SIG-M5 (cell line): Measurements from ENCODE around the gene DDAH1.
"Not testable (repeated sequence)": the region's sequence is repeated elsewhere in the genome, so short reads cannot be mapped to it uniquely, and the experiment has no call there.

Experiments
- DNase-seq: peaks from one replicate; lab custom pipeline; 2025; lab: John Stamatoyannopoulos, UW

The DDAH1 gene

DNA sequence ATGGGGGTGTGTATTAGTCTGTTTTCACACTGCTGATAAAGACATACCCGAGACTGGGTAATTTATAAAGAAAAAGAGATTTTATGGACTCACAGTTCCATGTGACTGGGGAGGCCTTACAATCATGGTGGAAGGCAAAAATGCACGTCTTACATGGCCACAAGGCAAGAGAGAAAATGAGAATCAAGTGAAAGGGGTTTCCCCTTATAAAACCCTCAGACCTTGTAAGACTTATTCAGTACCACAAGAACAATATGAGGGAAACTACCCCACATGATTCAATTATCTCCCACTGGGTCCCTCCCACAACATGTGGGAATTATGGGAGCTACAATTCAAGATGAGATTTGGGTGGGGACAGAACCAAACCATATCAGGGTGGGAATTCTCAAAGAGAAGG is 5.2 kb upstream of the DDAH1 start:
- not testable (repeated sequence) for DNase-seq

DNA sequence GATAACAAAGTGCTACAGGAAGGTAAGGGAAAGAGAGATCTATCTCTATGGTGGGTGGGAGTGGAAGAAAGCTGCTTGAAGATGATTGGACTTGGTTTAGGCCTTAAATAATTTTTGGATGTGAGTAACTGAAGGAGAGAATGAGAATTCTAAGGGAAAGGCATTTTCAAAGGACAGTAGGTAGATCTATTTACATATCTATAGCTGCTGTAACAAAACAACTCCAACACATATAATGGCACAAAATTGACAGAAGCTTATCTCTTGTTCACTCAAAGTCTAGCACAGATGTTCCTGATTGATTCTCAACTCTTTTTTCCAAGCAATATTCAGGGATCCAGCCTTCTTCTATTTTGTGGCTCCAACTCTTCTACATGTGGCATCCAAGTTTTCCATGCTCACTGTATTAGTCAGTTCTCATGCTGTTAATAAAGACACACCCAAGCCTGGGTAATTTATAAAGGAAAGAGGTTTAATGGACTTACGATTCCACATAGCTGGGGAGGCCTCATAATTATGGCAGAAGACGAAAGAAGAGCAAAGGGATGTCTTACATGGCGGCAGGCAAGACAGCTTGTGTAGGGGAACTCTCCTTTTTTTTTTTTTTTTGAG is 3.1 kb upstream of the DDAH1 start:
- no peak for DNase-seq

DNA sequence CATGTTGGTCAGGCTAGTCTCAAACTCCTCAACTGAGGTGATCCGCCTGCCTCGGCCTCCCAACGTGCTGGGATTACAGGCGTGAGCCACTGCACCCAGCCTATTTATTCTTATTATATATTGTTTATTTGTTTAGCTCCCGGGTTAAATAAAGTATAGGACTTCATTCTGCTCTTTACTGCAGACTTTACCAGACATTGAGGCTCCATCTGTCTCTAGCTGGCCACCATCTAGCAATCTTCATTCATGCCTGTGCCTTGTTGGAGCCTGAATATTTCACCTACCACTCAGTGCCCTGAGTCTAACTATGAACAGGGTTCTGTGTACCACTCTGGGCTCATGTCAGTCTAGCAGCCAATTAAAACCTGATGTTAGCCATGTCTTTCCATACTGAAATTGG is 2.1 kb upstream of the DDAH1 start:
- DNase-seq = no peak

DNA sequence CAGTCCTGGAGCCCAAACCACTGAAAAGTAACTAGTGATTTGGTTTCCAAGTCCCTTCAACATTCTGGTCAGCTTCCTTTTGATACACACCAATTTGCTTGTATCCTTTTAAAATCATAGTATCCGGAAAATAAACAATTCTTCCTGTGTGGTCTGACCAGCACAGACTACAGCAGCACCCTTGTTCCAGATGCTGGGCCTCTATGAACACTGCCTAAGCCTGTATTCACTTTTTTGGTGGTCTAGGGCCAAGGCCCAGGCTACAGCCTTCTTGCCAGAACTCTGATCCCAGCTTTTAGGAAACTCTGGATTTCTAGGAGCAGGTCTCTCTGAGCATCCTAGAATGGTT is 801 bp upstream of the DDAH1 start:
- DNase-seq = no peak

DNA sequence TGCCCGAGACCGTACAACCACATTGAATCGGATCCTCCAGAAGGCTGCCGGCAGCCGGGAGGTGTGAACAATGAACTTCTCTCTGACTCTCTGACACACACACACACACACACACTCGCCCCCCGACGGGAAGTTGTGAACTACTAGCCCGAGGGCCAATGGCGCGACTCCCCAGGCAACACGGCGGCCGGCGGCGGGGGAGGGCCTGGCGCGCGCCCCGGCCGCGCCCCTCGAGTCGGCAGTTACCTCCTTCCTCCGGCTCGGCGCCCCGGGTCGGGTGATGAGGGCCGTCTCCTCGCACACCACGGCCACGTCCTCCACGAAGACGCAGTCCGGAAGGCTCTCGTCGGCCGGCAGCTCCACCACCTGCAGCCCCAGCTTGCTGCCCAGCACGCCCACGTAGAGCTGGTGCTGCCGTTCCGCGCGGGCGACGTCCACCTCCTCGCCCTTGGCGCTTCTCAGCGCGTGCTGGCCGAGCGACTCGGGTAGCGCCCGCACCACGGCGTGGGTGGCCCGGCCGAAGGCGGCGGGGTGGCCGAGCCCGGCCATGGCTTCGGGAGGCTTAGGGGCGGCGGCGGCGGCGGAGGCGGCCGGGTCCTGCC is 361 bp downstream of the DDAH1 start:
- DNase-seq = no peak

DNA sequence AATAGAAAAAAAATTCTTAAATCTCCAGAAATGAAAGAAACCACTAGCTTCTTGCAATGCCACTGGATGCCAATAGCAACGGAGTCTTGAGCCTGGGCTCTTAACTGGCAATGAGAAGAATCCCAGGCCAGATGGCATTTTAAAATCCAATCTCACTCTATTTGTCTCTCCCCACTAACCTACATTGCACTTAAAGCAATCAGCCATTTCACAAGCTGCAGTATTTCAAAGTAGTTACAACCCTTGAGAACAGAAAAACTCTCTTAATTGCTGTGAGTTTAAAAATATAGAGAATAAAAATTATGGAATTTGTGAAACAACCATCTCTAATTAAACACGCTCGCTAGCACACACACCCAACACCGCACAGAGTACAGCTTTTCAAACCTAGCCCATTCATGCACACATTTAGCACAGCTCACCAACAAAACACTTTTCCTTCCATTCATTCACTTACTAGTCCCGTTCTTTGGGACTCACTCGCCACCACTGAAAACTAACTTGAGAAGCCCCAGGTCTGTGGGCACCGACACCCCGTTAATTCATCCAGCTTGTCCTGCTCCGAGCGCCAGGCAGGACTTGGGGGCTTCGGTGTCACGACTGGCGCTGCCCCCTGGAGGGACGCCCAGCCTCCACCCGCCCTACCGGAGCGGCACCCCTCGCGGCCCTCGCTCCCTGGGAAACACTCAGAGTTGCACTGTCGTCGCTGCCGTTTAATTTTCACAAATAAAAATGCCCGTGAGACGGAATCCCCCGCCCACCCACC is 1.0 kb downstream of the DDAH1 start:
- DNase-seq = no peak

DNA sequence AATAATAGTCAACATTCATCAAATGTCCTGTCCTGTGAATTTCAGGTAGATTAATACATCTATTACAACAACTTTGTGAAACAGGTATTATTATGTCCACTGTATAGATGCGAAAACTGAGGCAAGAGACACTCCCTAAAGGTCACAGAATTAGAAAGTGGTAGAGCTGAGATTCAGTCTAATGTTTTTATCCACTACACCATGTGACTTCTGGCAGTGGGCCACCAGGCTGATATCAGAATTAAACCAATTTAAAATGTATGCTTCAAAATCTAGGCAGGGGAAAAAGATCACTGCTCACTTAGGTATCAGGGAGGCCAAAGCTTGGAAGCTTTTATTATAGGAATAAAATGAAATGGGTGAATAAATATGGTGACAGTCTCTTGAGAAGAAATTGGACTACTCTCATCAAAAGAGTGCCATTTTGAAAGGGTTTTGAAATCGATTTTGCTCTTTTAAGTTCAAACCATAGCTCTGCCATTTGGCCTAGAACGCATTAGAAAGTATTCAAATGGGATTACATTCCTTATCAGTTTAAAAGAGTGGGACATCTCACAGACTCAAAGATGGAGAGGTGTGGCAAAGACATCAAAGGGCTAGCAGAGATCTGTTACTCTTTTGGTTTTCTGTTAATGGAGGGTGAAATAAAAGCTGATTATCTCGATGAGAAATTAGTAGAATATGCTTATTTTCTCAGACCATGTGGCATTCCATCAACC is 1.9 kb downstream of the DDAH1 start:
- DNase-seq = no peak

DNA sequence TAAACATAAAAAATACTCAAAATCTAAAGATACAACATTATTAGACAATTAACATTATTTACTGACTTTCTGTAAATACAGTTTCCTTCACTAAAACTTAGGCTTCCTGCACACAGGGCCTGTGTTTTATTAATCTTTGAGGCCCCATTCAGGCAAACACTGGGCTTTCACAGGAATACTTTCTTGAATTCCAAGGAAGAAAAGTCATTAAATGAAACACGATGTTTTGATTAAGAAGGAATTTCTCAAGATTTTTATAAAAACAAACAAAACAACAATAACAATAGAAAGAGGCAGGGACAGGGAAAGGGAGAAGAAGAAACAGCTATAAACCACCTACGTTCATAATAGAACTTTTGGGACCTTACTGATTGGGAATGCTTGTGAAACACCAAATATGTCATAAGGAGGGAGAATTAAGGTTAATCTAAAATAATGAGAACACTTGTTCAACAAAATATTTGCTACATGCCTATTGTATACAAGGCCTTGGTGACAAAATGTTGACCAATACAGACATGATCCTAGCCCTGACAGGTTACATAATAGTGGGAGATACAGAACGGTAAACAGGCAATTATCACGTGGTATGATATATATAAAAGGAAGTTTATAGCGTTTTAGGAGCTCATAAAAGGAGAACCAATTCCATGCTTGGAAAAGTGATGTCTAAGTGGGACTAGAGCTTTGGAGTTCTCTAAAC is 3.6 kb downstream of the DDAH1 start:
- DNase-seq = no peak

DNA sequence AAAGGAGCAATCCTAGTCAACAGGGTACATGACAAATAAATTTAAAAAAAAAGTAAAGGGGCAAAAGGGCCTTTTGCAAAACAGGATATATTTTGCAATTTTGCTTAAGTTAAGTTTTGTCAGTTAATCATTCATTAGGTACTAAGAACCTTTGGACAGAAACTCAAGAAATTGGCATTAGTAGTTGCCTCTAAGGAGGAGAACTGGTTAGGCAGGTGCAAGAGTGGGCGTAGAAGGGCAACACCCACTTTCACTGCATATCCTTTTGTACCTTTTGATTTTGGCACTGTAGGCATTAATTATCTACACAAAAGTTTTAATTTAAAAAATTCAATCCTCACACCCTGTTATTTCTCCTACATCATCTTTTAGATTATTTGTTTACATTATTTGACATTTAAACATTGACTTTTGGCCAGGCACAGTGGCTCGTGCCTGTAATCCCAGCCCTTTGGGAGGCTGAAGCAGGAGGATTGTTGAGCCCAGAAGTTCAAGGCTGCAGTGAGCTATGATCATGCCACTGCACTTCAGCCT is 4.3 kb downstream of the DDAH1 start:
- DNase-seq = no peak

DNA sequence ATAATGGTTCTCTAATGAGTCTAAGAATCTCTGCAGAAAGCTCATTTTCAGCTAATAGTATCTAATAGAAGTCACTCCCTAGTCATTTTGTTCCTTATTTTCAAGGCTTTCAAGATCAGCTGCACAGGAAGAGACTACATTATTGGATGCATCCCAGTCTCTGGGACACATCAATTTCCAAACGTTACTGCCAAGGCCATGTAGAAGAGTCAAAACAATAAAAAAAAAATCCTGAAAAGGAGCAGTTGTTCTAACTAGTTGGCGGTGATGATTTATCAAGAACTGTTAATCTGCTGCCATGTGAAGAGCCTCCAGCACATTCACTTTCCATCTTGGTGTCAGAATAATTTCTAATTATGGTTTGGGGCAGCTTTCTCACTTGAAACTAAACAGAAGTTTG is 5.7 kb downstream of the DDAH1 start:
- DNase-seq = no peak

DNA sequence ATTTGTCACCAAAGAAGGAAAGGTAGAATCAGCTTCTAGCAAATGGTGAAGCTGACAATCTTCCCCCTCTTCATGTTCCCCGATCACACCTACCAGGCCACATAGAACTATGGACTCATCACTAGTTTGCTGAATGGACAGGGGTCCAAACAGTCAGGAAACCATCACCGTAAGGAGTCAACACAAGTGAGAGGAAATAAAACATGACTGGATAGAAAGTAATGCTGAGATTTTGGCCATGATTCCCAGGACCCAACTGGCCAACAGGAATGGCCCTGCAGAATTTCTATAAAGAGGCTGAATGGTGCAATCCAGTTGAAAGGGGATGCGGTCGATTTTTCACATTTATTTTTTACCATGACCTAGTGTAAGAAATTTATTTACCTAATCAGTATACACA is 10.7 kb downstream of the DDAH1 start:
- DNase-seq = no peak

DNA sequence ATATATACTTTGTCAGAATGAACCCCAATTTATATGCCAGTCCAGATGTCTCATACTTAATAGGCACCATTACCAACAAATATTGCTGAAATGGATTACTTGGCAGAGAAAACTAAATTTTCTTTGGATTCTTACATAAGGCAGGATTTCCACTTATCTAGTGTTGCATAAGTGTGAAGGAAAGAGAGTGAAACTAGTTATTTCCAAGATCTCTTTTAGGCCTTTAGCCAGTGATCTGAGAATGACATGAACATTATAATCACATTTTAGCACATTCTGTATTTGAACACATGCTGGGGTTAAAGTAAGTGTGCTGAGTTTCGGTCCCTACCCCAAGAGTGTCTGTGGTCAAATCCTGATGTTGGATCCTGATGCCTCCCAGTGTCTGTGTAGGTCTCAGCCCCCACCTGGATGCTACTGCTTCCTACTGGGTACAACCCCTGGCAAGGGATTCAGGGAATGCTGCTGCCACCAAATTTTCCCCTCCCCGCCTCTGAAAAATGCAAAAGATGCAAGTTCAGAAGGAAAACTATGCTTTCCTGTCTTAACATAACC is 11.2 kb downstream of the DDAH1 start:
- DNase-seq = no peak

DNA sequence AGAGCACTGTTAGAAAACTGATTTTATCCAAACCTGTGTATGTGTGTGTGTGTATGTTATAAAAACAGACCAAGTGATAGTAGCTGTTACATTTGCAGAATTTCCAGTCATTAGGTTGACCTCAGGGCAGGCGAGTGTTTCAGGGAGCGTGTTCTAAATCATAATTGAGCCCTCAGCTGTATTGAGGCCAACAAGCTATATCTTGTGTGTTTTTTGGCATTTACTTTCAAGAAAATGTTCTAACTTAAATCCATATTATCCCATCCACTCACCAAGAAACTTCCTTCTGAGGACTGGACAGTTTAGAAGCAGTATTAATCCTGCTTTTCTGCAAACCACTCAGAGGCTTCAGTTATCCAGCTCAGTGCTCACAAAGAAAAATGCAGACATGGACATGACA is 12.0 kb downstream of the DDAH1 start:
- no peak for DNase-seq

DNA sequence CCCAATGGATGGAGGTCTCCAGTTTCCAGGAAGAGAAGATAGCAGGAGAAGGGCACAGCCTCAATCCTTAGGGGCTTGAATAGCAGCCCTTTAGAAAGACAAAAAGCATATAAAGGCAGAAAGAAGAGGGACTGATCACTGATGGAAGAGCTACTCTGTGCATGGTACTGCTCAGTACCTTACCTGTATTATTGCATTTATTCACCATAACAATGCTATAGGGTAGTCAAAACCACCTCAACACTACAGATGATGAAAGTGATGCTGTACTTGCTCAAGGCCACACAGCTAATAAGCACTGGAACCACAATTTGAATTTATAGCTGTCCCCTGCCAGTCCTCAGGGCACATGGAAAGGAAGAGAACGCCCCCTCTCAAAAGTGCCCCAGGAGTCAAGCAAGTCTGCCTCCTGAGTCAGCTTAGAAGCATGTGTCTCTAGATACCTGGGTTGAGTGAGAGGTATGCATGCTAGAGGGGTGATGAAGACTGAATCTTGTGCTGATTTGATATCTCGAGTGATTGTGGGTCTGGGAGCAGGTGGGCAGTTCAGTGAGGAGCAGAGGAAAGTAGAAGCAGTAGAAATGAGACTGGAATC is 13.6 kb downstream of the DDAH1 start:
- DNase-seq = no peak

DNA sequence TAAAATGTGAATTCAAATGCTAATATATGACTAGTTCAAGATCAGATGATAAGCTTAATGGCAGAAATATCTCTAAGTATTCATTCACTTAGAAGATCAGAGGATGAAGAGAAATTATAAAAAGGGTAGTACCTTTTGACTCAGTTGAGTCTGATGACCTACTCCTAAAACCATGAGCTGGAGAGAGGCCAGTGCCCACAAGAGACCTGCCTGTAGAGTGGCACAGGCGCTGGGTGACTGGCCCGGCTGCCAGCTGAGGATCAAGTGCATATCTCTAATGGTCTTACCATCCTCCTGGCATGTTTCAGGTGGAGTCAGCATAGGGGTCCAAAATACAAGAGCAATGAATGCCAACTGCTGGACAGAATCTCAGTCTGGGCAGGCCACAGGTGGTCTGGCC is 14.1 kb downstream of the DDAH1 start:
- no peak for DNase-seq

DNA sequence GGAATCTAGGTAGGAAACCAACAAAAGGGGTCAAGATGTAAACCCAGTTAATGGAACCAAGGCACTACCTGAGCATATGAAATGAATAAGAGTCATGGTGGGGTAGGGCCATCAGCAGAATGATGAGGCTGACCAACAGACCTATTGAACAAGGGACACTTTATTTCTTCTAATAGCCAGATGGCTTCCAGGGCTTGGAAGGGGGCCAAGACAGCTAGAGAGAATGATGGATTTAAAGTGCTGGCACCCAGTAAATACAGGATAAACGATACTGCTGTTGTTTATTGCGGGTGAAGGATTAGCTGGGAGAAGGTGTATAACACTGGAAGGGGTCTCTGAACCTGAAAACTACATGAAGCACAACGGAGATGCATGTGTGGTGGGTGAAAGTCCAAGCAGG is 15.6 kb downstream of the DDAH1 start:
- DNase-seq = no peak

DNA sequence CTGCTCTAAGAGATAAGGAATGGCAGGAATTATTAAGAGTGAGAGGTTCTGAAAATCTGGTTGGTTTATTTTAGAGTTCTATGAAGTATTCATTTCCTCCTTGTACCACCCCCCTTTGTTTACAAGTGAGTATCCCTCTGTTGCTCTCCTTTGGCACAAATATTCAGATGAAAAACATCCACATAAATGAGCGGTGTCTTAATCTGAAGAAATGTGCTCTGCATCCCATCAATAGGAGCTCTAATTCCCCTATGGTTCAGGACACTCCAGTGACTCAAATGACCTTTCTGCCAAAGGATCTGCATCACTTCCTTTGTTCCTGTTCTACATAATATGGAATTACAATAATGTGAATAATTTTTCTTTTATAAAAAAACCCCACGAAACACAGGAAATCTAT is 16.6 kb downstream of the DDAH1 start:
- DNase-seq = no peak

DNA sequence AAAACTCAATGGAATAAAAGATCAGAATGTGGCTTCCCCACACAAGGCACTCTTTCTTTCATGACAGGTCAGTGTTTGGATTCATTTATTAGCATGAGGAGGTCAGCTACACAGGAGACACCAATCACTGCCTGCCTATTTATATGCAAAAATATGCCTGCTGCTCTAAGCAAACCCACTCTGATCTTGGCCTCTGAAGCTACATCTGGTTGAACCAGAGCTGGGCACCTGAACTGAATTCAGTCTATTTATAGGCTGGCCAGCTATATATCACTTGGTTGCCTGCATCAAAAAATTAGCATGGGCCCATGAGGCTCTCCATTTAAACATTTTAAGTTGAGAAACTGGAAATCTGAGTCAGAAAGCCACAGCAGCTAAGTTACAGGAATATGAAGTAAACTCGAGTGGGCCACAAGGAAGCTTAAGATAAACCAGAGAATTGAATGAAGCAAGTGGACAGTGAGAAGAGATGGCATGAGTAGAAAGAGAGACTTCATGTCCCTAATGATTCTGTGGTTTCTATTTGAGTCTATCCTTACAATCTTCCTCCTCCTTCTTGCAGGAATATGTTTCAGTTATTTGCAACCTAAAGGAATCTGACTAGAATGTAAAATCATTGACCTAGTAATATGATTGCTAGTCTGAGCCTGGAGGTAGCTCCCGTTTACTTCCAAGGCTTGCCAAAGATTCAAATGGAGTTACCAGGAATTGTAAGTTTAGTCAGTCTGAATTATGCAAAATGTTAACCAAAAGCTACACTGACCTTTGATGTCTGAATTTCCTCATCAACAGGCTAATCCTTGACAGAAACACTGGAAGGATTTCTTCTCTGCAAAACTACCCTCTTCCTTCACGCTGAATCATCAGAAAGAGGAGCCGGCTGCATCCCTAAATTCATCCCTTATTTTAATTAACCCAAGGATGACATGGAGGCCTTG is 17.7 kb downstream of the DDAH1 start:
- no peak for DNase-seq

DNA sequence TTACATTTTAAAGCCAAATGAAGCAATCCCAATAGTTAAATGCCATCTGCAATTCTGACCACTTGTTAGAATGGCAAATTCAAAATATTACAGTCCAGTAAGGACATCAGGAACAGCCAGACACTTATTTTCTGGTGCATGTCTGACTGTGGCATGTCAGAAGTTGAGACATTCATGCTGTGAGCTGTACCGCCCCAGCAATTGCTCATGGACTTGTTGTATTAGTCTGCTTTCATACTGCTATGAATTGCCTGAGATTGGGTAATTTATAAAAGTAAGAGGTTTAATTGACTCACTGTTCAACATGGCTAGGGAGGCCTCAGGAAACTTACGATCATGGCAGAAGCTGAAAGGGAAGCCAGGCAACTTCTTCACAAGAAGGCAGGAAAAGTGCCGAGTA is 19.1 kb downstream of the DDAH1 start:
- DNase-seq = no peak

DNA sequence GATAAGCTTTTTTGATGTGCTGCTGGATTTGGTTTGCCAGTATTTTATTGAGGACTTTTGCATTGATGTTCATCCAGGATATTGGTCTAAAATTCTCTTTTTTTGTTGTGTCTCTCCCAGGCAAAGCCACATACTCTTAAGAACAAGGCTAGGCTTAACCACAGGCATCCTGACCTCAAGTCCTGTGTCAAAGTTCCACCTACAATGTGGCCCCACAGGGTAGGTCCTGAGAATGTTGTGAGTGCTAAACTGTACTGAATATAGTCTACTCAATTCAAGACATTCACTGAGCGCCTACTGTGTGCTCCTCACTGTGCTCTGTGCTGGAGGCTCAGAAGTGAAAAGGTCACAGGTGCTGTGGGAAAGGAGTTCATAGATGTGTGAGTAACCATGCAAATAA is 20.6 kb downstream of the DDAH1 start:
- DNase-seq = no peak
